Progenitor cell of endocrine pancreas (in vitro differentiated cells): ENCODE results near the gene LRBA. TPM values are rescaled to one million over a fixed set of nuclear protein-coding genes. Genes with fewer than 3 reads are reported as not detected.

Experiments
- DNase-seq: peaks from one replicate; pipeline ENCODE4 v3.0.0; 2021; ENCODE audit warnings: low spot score; ENCODE audit not compliant: unreplicated experiment
- H3K27ac Mint-ChIP-seq: 2 replicates; pipeline ENCODE4 v1.8.0; 2021; ENCODE audit warnings: mild to moderate bottlenecking, moderate library complexity, mixed read lengths
- H3K27me3 Mint-ChIP-seq: 2 replicates; pipeline ENCODE4 v1.8.0; 2021; ENCODE audit warnings: mixed read lengths
- H3K36me3 Mint-ChIP-seq: 2 replicates; pipeline ENCODE4 v1.8.0; 2022; ENCODE audit warnings: mixed read lengths; ENCODE audit not compliant: insufficient read depth
- H3K4me1 Mint-ChIP-seq: 2 replicates; pipeline ENCODE4 v1.8.0; 2021; ENCODE audit warnings: low read depth, mixed read lengths
- H3K4me3 Mint-ChIP-seq: 2 replicates; pipeline ENCODE4 v1.8.0; 2021; ENCODE audit warnings: low read depth, mild to moderate bottlenecking, moderate library complexity, mixed read lengths
- H3K9me3 Mint-ChIP-seq: 2 replicates; pipeline ENCODE4 v1.8.0; 2021; ENCODE audit warnings: low read depth, mixed read lengths
- CTCF ChIP-seq: fragments of 200-600 bp; sonication (generic); IDR thresholded peaks from one replicate; pipeline ENCODE4 v1.5.0; 2021; ENCODE audit warnings: antibody characterized with exemption, mild to moderate bottlenecking; ENCODE audit not compliant: unreplicated experiment
- total RNA-seq: library from RNA; stranded (reverse); gene quantifications from 2 replicates; pipeline ENCODE4 v1.2.1, GENCODE V29; 2021

LRBA gene
- total RNA-seq, 1 donor from 2014 or later: 95.2 TPM

GRCh38 chr4:150863456-150863855 is 151.6 kb downstream of the LRBA start:
- H3K4me1 Mint-ChIP-seq: no peaks in the 10 kb centered on the region
- peaks cover 5% of the 10 kb centered on the region for H3K36me3 Mint-ChIP-seq
- H3K27ac Mint-ChIP-seq: no peak overlapping the region
- H3K4me3 Mint-ChIP-seq: no peak overlapping the region
- TF ChIP-seq CTCF: no peak
- H3K9me3 Mint-ChIP-seq: no peaks in the 10 kb centered on the region
- no peak for DNase-seq
- no peaks in the 10 kb centered on the region for H3K27me3 Mint-ChIP-seq

GRCh38 chr4:150862829-150863228 is 152.3 kb downstream of the LRBA start:
- Mint-ChIP-seq H3K4me1 (no peaks in the 10 kb centered on the region), H3K36me3 (peaks cover 5% of the 10 kb centered on the region), H3K9me3 (no peaks in the 10 kb centered on the region), H3K4me3 (no peak overlapping the region), H3K27me3 (no peaks in the 10 kb centered on the region), H3K27ac (no peak overlapping the region)
- no peak for TF ChIP-seq CTCF
- DNase-seq: no peak

GRCh38 chr4:150859453-150859852 is 155.6 kb downstream of the LRBA start:
- Mint-ChIP-seq H3K36me3 (peaks cover 4% of the 10 kb centered on the region), H3K4me3 (no peak overlapping the region), H3K9me3 (no peaks in the 10 kb centered on the region), H3K27ac (no peak overlapping the region), H3K27me3 (no peaks in the 10 kb centered on the region), H3K4me1 (no peaks in the 10 kb centered on the region)
- no peak for DNase-seq
- no peak for TF ChIP-seq CTCF

- H3K9me3 Mint-ChIP-seq: no peaks in the 10 kb centered on the region
- no peak for DNase-seq
- no peaks in the 10 kb centered on the region for H3K27me3 Mint-ChIP-seq
- peaks cover 11% of the 10 kb centered on the region for H3K36me3 Mint-ChIP-seq
- no peak overlapping the region for H3K4me3 Mint-ChIP-seq
- no peak overlapping the region for H3K27ac Mint-ChIP-seq
- no peak for TF ChIP-seq CTCF
- H3K4me1 Mint-ChIP-seq: no peaks in the 10 kb centered on the region
These were observed 159.0 kb downstream of the LRBA start for GRCh38 chr4:150855981-150856510.

GRCh38 chr4:150854600-150854999 is 160.5 kb downstream of the LRBA start:
- TF ChIP-seq CTCF: no peak
- DNase-seq: no peak
- Mint-ChIP-seq H3K27ac (no peak overlapping the region), H3K4me3 (no peak overlapping the region), H3K36me3 (peaks cover 15% of the 10 kb centered on the region), H3K27me3 (no peaks in the 10 kb centered on the region), H3K4me1 (no peaks in the 10 kb centered on the region), H3K9me3 (no peaks in the 10 kb centered on the region)
